ENCODE measurements around the gene ZNF836.

- TF ChIP-seq CTCF (IDR thresholded peaks at IDR 0.05), result no peak
- TF ChIP-seq POLR2A (IDR thresholded peaks at IDR 0.05), result no peak
- no peak for TF ChIP-seq EP300 (IDR thresholded peaks at IDR 0.05)
- no peak for TF ChIP-seq POLR2AphosphoS5 (IDR thresholded peaks at IDR 0.05)
Measured at GRCh38 chr19:52191951-52192350, 20.5 kb upstream of the ZNF836 start.
